ENCODE results near the gene CROCC2.

CROCC2 gene

DNA sequence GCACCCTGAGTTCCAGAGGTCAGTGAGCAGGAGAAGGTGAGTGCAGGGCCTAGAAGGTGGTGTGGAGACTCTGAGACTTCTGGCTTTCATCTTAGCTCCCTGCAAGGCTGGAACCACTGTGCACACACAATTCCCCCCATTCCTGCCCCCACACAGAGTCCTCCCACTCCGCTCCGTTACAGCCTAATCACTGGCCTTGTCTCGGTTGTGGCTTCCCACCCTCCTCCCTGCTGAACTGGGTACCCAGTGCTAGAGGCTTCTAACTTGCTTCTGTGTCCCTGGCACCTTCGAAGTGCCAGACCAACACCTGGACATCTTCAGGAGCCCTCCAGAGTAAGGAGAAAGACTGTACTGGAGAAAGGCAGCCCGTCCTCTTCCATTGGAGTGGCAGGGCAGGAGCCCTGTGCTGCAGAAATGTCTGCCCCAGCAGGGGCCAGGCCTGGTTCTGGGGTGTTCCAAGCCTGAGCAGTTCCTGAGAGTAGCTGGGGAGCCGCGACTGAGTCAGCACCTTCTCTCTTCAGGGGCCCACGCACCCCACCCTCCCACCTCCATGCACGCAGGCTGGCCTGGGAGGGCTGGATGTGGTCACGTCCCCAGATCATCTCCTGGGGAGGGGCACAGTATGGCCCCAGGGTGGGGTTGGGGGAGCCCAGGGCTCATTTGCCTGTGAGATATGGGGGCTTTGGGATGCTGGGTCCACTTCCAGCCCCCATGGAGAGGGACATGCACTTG is 23.4 kb downstream of the CROCC2 start:
- DNase-seq (ENCODE audit: low read depth, low spot score) = no peak
- no peak overlapping the region for H3K4me3 ChIP-seq (ENCODE audit: low read length)

DNA sequence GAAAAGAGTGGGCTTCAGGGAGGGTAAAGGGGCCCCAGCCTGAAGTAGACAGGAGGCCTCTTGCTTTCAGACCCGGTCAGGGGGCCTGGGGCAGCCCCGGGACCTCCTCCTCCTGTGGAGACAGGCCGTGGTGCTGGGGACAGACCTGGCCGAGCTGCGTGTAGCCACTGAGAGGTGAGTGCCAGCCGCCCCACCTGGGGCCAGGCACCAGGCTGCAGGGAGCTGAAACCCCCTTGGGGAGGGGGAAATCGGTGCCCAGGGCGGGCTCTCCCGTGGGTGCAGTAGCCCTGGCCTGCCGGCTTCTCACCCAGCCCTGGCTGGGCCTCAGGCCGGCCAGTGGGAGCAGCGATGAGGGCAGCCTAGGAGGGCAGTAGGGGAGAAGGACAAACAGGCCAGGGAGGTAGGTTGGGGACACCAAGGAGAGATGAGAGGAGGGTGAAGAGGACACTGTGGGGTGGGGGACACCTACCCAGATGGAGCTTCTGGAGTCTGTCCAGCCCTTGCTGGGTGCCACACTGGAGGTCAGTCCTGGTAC is 24.0 kb downstream of the CROCC2 start:
- no peak overlapping the region for H3K4me3 ChIP-seq (ENCODE audit: low read length)
- DNase-seq (ENCODE audit: low read depth, low spot score) = no peak

DNA sequence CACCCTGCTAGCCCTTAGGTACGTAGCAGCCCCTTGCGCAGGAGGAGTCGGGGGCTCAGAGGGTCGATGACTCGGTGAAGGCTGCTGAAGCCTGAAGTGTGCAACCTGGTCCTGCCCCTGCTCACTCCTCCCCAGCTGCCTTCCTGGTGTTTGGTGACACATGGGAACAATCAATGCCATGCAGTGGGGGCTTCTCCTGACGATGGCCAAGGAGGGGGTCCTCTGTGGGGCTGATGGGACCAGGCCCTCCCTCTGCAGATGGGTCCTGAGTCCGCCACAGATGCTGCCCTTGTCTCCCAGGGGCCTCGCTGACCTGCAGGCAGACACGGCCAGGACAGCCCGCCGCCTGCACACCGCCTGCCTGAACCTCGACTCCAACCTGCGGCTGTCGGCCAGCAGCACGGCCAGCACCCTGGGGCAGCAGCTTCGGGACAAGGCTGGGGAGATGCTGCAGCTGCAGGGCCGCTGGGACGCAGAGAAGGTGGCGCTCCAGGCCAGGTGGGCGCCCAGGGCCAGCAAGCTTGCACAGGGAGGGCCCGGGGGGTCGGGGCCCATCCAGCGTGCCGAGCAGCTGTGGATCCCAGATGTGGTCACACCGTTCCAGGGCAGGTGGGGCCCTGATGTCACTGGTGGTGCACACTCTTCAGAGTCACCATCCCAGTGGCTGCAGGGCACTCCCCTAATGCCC is 24.6 kb downstream of the CROCC2 start:
- DNase-seq (ENCODE audit: low read depth, low spot score) = no peak
- H3K4me3 ChIP-seq (ENCODE audit: low read length) = no peak overlapping the region

DNA sequence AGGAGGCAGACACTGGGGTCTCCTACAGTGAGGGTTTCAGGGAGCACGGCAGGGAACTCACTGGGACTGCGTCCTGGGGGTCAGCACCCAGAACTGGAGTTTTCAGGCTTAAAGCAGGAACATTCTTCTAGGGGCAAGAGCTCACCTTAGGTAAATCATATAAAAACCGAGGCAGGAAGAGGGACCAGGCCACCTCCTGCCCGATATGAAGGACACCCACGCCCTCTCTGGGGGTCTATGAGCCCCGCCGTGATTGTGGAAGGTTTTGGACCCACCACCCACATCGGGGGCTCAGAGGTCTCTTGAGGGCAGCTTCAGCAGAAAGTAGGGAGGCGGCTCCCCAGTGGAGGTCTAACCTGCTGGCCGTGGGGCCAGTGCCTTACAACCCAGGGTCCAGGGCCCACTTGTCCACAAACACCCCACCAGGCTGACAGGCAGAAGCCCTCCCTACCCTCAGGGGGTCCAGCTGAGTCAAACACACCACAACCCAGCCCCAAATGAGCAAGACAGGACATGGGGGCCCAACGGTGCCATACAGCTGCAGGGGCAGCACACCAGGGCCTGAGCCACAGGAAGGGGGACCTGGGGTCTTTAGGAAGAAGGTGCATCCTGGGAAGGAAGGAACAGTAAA is 25.3 kb downstream of the CROCC2 start:
- no peak for DNase-seq (ENCODE audit: low read depth, low spot score)
- no peak overlapping the region for H3K4me3 ChIP-seq (ENCODE audit: low read length)

DNA sequence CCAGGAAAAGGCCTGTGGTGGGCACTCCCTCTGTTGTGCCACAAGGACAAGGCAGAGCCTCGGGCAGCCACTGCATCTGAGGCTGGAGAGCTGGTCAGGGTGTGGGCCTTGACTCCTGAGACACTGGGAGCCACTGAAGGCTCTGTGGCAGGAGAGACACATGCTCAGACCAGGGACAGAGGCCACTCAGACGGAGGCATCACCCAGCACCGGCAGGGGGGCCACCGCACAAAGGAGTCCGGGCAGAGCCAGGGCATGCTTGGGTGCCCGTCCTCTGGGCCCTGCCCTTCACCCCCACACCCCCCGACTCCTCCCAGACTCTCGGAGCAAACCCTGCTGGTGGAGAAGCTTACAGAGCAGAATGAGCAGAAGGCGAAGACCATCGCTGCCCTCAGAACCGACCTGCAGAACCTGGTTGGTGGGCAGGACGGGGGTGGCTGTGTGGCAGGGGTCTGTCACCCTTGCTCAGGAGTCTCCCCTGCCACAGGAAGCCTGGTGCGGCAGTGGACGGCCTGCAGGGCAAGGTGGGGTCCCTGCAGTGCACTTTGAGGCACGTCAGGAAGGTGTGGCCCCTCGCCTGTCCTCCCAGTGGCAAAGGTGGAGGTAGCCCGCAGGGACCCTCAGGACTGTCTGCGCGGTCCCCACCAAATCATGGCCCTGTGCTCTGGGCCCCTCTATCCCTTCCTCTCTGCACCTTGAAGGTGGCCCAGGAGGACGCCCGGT is 26.0 kb downstream of the CROCC2 start:
- DNase-seq (ENCODE audit: low read depth, low spot score) = no peak

DNA sequence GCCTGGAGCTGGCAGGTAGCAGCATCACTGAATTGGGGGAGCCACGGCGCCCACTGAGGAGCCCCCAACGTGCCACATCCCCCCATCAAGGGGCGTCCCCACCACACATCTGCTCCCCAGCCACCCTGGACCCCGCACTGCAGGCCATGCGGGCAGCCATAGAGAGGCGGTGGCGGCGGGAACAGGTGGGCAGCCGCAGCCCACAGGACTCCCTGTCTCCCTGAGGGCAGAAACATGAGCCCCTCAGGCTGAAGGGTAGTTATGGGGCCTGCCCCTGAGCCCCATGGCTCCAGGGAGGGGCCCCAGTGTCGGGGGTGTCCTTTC is 26.6 kb downstream of the CROCC2 start:
- H3K4me3 ChIP-seq (ENCODE audit: low read length) = no peak overlapping the region
- no peak for DNase-seq (ENCODE audit: low read depth, low spot score)

More for the DNA sequence above, 26.0 kb downstream of the CROCC2 start:
- no peak overlapping the region for H3K4me3 ChIP-seq (ENCODE audit: low read length)

DNA sequence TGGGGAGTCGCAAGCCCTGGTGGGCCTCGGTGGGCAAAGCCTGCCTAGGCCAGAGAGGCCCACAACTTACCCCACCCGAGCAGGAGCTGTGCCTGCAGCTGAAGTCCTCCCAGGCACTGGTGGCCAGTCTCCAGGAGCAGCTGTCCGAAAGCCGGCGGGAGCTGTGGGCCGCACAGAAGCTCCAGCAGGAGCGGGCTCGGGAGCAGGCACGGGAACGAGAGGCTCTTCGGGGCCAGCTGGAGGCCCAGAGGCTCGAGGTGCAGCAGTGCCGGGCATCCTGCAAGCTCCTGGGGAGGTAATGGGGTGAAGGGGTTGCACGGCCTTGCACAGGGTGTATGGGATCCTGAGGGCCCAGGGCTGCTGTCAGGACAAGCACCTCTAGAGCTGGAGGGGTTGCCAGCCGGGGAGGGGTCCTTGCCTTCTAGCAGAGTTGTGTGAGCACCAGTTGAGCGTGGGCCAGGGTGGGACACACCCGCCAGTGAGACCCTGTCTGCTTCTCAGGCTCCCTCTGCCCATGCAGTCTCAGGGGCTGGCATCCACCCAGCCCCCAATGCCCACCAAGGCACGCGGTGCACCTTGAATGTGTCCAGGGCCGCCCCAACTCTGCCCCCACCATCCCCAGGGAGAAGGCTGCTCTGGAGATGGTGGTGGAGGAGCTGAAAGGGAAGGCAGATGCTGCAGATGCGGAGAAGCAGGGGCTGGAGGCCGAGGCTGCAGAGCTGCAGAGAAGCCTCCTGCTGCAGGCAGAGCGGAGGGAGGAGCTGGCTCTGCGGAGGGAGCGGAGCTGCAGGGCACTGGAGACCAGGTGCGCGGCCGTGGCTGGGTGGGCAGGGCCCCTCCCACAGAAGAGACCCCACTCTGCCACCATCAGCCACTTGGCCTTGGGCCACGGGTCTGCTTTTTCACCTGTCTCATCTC is 27.2 kb downstream of the CROCC2 start:
- DNase-seq (ENCODE audit: low read depth, low spot score) = no peak
- H3K4me3 ChIP-seq (ENCODE audit: low read length) = no peak overlapping the region

DNA sequence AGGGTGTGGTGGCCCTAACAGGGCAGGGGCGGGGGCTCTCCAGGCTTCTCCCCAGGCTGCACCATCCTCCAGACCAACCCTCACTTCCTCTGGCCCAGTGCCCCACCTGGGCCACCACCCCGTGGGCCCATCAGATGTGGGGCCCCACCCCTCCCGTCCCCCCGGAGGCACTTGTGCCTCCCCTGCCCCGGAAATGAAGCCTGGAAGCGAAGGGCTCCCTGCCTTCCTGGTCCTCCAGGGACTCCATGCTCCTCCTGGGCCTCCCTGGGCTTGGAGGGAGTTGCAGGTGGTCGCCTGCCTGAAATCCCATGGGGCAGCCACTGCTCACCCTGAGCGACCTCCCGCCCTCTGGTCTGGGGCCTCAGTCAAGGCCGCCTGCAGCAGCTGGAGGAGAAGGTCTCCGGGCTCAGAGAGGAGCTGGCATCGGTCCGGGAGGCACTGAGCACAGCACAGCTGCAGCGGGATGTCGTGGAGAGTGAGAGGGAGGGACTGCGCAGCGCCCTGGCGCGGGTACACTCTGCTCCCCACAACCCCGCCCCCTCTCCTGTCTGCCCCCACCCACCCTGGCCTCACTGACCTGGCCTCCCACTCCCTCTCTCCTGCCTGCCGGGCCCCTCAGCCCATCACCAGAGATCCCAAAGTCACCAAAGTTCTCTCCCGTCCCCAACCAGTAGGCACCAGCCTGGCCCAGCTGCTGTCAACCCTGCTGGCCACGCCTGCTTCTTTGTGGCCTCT is 28.0 kb downstream of the CROCC2 start:
- DNase-seq (ENCODE audit: low read depth, low spot score) = no peak

DNA sequence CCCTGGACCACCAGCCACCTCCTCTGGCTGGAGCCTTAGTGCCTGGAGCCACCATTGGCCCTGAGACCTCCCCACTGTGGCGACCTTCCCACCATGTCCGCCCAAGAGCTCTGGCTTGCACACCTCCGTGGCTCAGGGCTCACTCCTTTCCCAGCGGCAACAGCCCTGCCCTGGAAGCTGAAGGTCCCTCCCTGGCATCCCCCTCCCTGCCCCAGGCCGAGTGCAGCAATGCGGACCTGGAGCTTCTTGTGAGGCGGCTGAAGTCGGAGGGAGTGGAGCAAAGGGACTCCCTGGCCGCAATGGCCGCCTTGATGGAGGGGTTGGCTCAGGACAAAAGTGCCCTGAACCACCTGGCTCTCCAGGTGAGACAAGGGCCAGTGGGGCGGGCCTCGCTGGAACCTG is 28.6 kb downstream of the CROCC2 start:
- H3K4me3 ChIP-seq (ENCODE audit: low read length) = no peak overlapping the region
- no peak for DNase-seq (ENCODE audit: low read depth, low spot score)

More for the DNA sequence above, 28.0 kb downstream of the CROCC2 start:
- H3K4me3 ChIP-seq (ENCODE audit: low read length) = no peak overlapping the region

DNA sequence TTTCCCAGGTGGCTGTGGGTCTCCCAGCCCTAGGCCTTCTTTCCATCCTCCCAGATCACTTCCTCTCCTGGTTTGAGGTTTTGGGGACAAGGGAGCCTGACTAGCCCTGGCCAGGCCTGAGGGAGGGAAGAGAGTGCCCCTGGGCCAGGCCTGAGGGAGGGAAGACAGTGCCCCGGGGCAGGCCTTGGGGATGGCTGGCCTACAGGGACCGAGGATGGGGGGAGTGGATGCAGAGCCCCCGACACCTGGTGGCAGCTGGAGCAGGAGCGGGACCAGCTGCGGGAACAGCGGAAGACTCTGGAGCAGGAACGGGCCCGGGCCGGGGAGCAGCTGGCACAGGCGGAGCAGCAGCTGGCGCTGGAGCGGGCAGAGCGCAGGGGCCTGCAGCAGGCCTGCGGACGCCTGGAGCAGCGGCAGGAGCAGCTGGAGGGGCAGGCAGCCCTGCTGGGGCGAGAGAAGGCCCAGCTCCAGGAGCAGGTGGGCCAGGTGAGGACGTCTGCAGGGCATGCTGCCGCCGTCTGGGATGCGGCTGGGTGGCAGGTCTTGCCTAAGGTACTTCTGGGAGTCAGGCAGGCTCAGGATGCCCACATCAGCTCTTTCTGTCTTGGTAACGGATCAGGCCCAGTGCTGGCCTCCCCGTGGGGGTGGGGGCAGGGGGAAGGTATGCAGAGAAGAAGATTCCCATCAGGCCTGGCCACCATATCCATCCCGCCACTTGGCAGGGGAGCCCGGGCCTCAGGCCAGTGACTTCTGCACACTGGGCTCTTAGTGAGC is 29.2 kb downstream of the CROCC2 start:
- no peak for DNase-seq (ENCODE audit: low read depth, low spot score)
- H3K4me3 ChIP-seq (ENCODE audit: low read length) = no peak overlapping the region

DNA sequence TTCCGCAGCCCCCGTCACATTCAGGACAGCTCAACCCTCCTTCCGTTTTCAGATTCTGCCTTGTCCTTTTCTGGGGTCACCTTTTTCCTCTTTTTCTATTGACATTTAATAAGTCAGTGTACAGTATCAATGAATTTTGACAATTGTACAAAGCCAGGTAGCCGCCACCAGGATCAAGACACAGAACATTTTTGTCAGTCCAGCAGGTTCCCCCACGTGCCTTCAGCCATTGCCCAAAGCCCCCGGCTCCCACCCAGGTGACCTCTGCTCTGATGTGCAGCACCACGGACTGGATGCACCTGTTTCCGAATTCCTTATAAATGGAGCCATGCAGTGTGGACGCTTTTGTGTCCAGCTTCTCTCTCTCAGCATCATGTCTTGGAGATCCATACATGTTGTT is 30.0 kb downstream of the CROCC2 start:
- no peak for DNase-seq (ENCODE audit: low read depth, low spot score)
- no peak overlapping the region for H3K4me3 ChIP-seq (ENCODE audit: low read length)

DNA sequence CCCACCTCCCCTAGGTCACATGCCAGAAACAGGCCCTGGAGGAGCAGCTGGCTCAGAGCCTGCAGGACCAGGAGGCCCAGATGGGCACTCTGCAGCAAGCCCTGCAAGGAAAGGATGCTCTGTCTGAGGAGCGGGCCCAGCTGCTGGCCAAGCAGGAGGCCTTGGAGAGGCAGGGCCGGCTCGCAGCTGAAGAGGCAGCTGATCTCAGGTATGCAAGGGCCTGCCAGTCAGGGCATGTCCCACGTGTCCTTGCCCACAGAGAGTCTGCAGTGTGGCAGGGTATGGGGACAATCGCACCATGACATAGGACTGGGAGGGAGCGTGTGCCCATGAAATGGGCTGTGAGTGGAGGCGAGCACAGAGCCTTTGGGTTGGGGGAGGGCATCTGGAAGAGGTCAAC is 39.9 kb downstream of the CROCC2 start:
- H3K4me3 ChIP-seq (ENCODE audit: low read length) = no peak overlapping the region
- DNase-seq (ENCODE audit: low read depth, low spot score) = no peak

DNA sequence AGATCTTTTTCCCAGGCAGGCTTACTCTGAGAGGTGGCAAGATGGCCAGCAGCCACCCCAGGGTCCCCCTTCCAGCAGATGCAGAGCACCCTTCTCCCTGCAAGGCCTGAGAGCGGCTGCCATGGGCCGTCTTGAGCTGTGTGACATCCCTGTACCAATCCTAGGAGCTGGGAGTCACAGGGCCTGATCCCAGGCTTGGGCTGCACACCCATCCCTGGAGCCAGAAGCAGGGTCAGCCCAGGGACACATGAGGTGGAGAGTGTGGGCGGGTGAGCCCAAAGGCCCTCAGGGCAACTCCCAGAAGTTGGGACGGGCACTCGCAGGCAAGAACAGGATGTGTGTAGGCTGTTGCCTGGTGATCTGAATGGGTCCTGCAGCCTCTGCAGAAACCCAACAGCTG is 40.5 kb downstream of the CROCC2 start:
- DNase-seq (ENCODE audit: low read depth, low spot score) = no peak
- no peak overlapping the region for H3K4me3 ChIP-seq (ENCODE audit: low read length)

DNA sequence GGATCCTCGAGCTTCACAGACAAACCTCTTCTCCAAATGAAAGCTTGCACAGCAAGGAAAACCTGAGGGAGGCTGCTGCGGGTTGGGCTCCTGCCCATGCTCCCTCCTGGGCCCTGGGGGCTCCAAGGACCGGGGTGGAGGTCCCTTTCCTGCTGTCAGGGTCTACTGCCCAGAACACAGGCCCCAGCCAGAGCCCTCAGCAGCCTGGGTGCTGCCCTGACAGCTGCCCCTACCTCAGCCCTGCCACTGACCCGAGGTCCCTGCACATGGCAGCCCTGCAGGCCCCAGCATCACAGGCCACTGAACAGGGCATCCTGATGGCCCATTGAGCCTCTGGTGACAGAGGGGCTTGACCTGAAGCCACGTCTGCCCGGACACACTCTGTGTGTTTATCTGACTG is 41.0 kb downstream of the CROCC2 start:
- no peak overlapping the region for H3K4me3 ChIP-seq (ENCODE audit: low read length)
- no peak for DNase-seq (ENCODE audit: low read depth, low spot score)

DNA sequence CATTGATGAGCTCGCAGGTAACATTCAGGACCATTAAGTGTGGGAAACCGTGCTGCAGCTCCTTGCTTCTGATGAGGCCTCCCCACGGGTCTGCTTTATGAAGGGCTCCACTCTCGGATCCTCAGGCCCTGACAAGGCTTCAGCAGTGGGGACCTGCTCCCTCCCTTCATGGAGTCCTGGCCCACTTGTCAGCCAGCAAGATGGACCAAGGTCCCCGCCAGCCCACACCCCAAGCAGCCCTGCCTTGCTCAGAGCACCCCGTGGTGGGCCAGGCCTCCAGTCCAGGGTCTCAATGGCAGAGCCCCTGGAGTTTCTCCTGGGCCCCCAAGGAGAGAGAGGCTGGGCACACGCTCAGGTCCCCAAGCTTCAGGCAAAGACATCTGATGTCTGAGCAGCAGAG is 41.5 kb downstream of the CROCC2 start:
- DNase-seq (ENCODE audit: low read depth, low spot score) = no peak
- no peak overlapping the region for H3K4me3 ChIP-seq (ENCODE audit: low read length)

DNA sequence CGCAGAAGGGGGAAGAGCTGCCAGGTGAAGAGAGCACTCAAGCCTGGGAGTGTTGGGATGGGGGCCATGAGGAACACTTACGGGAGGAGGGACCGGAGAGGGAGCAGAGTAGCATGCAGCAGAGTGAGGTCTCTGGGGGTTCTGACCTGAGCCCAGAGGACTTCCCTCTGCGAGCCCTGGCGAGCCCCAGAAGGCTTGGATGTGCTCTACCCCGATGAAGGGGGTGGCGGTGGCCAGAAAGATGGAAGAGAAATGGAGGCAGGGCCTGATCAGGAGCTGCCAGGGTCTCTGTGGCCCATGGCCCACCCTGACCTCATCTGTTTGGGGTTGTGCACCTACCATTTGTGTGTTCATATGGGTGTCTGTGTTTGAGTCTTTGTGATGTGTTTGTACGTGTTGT is 42.0 kb downstream of the CROCC2 start:
- no peak for DNase-seq (ENCODE audit: low read depth, low spot score)
- no peak overlapping the region for H3K4me3 ChIP-seq (ENCODE audit: low read length)
